Measurements from ENCODE around the gene LARP6.

Gene LARP6

GRCh38 chr15:70857562-70858285 lies 3.8 kb upstream of the LARP6 start:
- no peak overlapping the region for H3K4me3 ChIP-seq (ENCODE audit: low read depth, low read length)
- TF ChIP-seq CTCF (IDR thresholded peaks at IDR 0.05; ENCODE audit: low read depth, low read length, missing control alignments), result no peak
- in situ Hi-C loops (cut with HindIII; ENCODE audit: low sequenced_read_pairs), result no loop called here
- DNase-seq (ENCODE audit: low read depth), result no peak

GRCh38 chr15:70856884-70857561 lies 3.1 kb upstream of the LARP6 start:
- DNase-seq (ENCODE audit: low read depth), result peak; percentile 94
- in situ Hi-C loops (cut with HindIII; ENCODE audit: low sequenced_read_pairs), result no loop called here
- no peak overlapping the region for H3K4me3 ChIP-seq (ENCODE audit: low read depth, low read length)
- no peak for TF ChIP-seq CTCF (IDR thresholded peaks at IDR 0.05; ENCODE audit: low read depth, low read length, missing control alignments)

- DNase-seq (ENCODE audit: low read depth), result no peak
- no peak for TF ChIP-seq CTCF (IDR thresholded peaks at IDR 0.05; ENCODE audit: low read depth, low read length, missing control alignments)
- in situ Hi-C loops (cut with HindIII; ENCODE audit: low sequenced_read_pairs), result no loop called here
- no peak overlapping the region for H3K4me3 ChIP-seq (ENCODE audit: low read depth, low read length)
Observed at GRCh38 chr15:70856177-70856883, 2.4 kb upstream of the LARP6 start.

- no peak for DNase-seq (ENCODE audit: low read depth)
- H3K4me3 ChIP-seq (ENCODE audit: low read depth, low read length), result no peak overlapping the region
- in situ Hi-C loops (cut with HindIII; ENCODE audit: low sequenced_read_pairs), result no loop called here
- no peak for TF ChIP-seq CTCF (IDR thresholded peaks at IDR 0.05; ENCODE audit: low read depth, low read length, missing control alignments)
Observed at GRCh38 chr15:70855764-70856163, 1.8 kb upstream of the LARP6 start.

GRCh38 chr15:70854666-70854976 lies 664 bp upstream of the LARP6 start:
- DNase-seq (ENCODE audit: low read depth), result peak; percentile 28
- in situ Hi-C loops (cut with HindIII; ENCODE audit: low sequenced_read_pairs), result no loop called here
- no peak for TF ChIP-seq CTCF (IDR thresholded peaks at IDR 0.05; ENCODE audit: low read depth, low read length, missing control alignments)
- H3K4me3 ChIP-seq (ENCODE audit: low read depth, low read length), result peak overlapping the region; percentile 66

GRCh38 chr15:70853318-70853972 lies 512 bp downstream of the LARP6 start:
- peak overlapping the region; percentile 66 for H3K4me3 ChIP-seq (ENCODE audit: low read depth, low read length)
- TF ChIP-seq CTCF (IDR thresholded peaks at IDR 0.05; ENCODE audit: low read depth, low read length, missing control alignments), result no peak
- DNase-seq (ENCODE audit: low read depth), result peak; percentile 38
- in situ Hi-C loops (cut with HindIII; ENCODE audit: low sequenced_read_pairs), result no loop called here

Measured in astrocyte of the cerebellum (primary cell).